Measurements from ENCODE around the gene KAT7.
"Not testable (repeated sequence)": the region's sequence is repeated elsewhere in the genome, so short reads cannot be mapped to it uniquely, and the experiment has no call there.

KAT7 gene

DNA sequence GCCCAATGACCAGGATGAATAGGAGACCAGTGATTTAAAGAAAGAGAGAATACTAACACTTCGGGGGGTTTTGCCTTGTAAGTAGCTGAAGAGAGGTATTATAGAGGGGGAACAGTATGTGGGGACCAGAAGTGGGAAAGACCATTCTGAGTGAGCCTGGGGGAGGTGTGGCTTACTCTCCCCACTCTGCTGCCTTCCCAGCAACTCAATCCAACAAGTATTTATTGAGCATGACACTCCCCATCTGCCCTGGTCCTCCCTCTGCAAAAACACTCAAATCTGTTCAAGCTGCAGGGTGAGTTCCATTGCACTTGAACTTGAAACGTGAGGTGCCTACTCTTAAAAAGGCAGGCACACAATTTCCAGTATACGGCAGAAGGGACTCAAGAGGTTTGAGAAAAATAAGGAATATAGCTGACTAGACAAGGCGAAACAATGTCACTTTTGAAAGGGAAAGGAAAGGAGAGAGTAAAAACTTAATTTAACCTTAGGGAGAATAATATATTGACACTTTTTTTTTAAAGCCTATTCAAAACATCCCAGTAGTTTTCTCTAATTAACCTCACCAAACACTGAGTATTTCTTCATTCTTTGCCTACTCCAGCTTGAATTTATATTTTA lies 32.7 kb upstream of the KAT7 start:
- TF ChIP-seq, protein P1, sequence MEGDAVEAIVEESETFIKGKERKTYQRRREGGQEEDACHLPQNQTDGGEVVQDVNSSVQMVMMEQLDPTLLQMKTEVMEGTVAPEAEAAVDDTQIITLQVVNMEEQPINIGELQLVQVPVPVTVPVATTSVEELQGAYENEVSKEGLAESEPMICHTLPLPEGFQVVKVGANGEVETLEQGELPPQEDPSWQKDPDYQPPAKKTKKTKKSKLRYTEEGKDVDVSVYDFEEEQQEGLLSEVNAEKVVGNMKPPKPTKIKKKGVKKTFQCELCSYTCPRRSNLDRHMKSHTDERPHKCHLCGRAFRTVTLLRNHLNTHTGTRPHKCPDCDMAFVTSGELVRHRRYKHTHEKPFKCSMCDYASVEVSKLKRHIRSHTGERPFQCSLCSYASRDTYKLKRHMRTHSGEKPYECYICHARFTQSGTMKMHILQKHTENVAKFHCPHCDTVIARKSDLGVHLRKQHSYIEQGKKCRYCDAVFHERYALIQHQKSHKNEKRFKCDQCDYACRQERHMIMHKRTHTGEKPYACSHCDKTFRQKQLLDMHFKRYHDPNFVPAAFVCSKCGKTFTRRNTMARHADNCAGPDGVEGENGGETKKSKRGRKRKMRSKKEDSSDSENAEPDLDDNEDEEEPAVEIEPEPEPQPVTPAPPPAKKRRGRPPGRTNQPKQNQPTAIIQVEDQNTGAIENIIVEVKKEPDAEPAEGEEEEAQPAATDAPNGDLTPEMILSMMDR (IDR thresholded peaks at IDR 0.05; ENCODE audit: low read length, missing control alignments) = no peak
- DNase-seq (ENCODE audit: low read depth) = no peak

DNA sequence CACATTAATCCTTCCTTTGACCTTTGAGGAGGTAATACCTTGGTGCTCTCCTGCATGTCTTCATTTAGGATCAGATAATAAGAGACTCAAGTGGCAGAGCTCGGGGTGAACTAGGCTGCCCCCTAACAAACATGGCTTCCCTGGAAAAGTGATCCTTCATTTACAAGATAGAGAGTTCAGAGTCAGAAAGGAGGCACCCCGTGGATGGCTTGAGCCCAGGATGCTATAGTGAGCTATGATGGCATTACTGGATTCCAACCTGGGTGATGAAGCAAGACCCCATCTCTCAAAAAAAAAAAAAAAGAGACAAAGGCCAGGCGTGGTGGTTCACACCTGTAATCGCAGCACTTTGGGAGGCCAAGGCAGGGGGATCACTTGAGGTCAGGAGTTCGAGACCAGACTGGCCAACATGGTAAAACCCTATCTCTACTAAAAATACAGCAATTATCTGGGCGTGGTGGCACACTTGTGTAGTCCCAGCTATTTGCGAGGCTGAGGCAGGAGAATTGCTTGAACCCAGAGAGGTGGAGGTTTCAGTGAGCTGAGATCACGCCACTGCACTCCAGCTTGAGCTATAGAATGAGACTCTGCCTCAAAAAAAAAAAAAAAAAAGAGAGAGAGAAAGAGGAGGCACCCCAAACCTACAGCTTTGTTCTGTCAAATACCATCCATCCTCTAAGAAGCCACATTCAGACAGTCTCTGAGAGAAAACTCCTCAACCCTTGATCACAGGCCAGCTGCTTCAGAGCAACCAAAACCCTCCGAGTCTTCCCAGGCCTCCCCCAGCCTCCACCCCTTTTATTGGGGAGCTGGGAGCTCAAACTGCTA lies 31.9 kb upstream of the KAT7 start:
- H3K4me3 ChIP-seq (replicated peaks; ENCODE audit: low read depth, low read length) = no peak overlapping the region
- DNase-seq (ENCODE audit: low read depth) = no peak
- TF ChIP-seq, protein P1 (IDR thresholded peaks at IDR 0.05; ENCODE audit: low read length, missing control alignments) = no peak

More for the DNA sequence above, 32.7 kb upstream of the KAT7 start:
- H3K4me3 ChIP-seq (replicated peaks; ENCODE audit: low read depth, low read length) = no peak overlapping the region

DNA sequence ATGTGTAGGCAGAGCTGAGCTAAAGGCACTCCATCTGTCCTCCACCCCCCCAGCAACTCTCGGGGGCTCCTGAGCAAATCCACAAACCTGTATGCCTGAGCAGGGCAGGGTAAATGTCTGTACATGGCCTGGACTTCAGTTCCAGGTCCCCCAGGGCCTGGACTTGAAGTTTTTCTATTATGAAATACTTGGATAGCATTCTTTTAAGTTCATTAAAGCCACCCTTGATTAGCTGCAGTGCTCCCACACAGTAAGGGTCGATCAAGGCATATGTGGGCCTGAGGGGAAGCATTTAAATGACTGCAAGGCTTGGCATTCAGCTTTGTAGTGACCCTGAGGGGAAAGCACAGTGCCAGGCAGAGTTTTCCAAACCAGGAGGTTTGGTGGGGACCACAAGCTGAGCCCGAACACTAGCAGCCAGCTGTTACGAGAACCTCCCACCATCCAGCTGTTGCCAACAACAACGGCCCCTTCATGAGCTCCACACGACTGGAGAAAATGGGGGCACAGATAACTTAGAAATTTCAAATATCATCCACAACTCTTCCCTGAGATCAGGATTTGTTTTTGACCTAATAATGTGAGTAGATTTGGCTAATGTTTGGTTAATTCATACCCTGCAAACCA lies 31.2 kb upstream of the KAT7 start:
- no peak overlapping the region for H3K4me3 ChIP-seq (replicated peaks; ENCODE audit: low read depth, low read length)
- DNase-seq (ENCODE audit: low read depth) = no peak
- TF ChIP-seq, protein P1 (IDR thresholded peaks at IDR 0.05; ENCODE audit: low read length, missing control alignments) = no peak

DNA sequence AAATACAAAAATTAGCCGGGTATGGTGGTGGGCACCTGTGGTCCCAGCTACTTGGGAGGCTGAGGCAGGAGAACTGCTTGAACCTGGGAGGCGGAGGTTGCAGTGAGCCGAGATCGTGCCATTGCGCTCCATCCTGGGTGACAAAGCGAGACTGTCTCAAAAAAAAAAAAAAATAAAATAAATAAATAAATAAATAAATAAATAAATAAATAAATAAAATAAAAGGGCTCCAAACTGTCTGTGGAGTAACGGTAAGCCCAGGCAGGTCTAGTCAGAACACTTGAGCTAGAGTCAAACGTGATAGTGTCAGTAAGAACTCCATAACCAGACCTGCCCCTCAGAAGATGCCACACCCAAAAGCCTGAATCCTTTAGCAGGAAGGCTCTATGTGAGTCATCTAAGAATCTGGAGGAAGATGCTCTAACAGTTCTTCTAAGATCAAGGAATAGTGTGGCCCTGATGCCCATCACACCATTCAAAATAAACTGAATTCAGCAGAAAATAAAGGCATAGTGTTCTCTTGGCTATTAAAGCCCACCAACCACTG lies 29.9 kb upstream of the KAT7 start:
- not testable (repeated sequence) for H3K4me3 ChIP-seq (replicated peaks; ENCODE audit: low read depth, low read length); DNase-seq (ENCODE audit: low read depth)

DNA sequence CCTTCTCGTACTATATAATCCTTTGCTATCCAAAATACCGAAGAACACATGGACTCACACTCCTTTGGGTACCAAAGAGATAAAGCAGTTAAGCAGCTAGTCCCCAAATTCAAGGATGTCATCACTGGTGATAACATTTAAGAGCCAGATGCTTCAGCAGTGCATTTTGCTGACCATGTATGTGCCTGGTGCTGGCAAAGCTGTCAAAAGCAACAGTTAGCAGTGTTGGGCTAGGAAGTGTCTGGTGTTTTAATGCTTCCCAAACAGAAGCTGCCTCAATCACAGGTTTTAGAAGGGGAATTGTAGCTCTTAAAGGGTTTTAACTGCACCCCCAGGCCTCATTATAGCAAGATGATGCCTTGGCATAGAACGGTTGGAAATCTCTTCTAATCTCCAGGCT lies 29.3 kb upstream of the KAT7 start:
- DNase-seq (ENCODE audit: low read depth) = no peak
- TF ChIP-seq, protein P1 (IDR thresholded peaks at IDR 0.05; ENCODE audit: low read length, missing control alignments) = no peak
- no peak overlapping the region for H3K4me3 ChIP-seq (replicated peaks; ENCODE audit: low read depth, low read length)

DNA sequence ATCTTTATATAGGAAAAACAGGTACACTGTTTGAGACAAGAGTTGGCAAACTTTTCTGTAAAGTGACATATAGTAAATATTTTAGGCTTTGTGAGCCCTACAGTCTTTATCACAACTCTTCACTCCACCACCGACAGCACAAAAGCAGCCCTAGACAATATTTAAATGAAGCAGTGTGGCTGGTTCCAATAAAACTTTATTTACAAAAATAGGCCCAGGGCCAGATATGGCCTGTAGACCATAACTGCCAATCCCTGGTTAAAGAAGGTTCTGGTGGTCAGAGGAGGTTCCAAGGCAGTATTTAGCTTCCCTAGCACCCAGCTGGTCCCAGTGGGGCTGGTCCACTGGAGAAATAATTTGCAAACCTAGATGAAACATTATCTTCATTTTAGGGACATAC lies 28.2 kb upstream of the KAT7 start:
- no peak for DNase-seq (ENCODE audit: low read depth)
- TF ChIP-seq, protein P1 (IDR thresholded peaks at IDR 0.05; ENCODE audit: low read length, missing control alignments) = no peak
- no peak overlapping the region for H3K4me3 ChIP-seq (replicated peaks; ENCODE audit: low read depth, low read length)

DNA sequence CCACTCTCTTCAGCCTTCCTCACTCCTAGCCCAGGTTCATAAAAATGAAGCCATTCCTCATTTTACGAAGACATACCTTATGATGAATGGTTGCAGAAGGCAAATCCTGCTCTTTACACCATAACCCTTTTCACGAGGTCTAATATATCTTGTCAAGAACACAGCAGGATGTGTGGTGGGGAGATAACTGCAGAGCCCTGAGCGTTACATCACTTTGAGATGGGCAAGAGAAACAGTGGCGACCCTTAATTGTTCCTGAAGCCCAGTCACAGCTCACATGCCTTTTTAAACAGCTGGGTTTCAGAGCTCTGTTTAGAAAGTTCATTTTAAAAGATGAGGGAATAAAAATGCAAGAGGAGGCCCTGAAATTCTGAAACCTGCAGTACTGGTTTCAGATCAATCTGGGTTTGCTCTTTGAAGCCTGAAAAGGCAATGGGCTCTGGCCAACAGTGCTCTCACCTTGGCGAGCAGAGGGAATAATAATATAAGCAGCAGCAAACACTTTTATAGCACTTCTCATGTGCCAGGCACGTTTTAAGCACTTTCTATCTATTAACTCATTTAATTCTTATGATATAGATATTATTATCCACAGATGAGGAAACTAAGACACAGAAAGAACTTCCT lies 27.4 kb upstream of the KAT7 start:
- H3K4me3 ChIP-seq (replicated peaks; ENCODE audit: low read depth, low read length) = no peak overlapping the region
- no peak for DNase-seq (ENCODE audit: low read depth)
- TF ChIP-seq, protein P1 (IDR thresholded peaks at IDR 0.05; ENCODE audit: low read length, missing control alignments) = no peak
